Astrocyte (in vitro differentiated cells and primary cell): ENCODE data around the gene ATP13A4.

Experiments
- CTCF ChIP-seq: IDR thresholded peaks from 2 replicates; pipeline ENCODE4 v1.5.1; 2011; ENCODE audit warnings: low read depth, mild to moderate bottlenecking, inconsistent platforms, low read length, moderate library complexity; ENCODE audit not compliant: insufficient read depth
- EZH2 ChIP-seq: IDR thresholded peaks from 2 replicates; pipeline ENCODE4 v1.6.1; 2012; ENCODE audit warnings: mild to moderate bottlenecking, low read length, inconsistent platforms; ENCODE audit not compliant: insufficient read depth

GRCh38 chr3:193439423-193439822 is 115.3 kb downstream of the ATP13A4 start:
- TF ChIP-seq CTCF = no peak
- no peak for TF ChIP-seq EZH2
